LNCaP clone FGC (cell line): ENCODE results near the gene MAGI2.

Experiments
- DNase-seq: peaks from one replicate; pipeline ENCODE4 v3.0.0-alpha.2; 2011; ENCODE audit warnings: low read depth
- H3K4me3 ChIP-seq: 2 replicates; pipeline ENCODE4 v1.5.1; 2011; ENCODE audit warnings: mild to moderate bottlenecking, low read depth, low read length, control low read depth
- TF ChIP-seq, protein P1 (sequence below): IDR thresholded peaks from 2 replicates; pipeline ENCODE4 v1.5.1; 2012; ENCODE audit warnings: mild to moderate bottlenecking; ENCODE audit not compliant: control insufficient read depth, insufficient read depth; ENCODE audit errors: extremely low read depth

Gene MAGI2

GRCh38 chr7:78368771-78369170 is 1084.7 kb downstream of the MAGI2 start:
- no peak for DNase-seq
- no peak overlapping the region for H3K4me3 ChIP-seq
- TF ChIP-seq, protein P1, sequence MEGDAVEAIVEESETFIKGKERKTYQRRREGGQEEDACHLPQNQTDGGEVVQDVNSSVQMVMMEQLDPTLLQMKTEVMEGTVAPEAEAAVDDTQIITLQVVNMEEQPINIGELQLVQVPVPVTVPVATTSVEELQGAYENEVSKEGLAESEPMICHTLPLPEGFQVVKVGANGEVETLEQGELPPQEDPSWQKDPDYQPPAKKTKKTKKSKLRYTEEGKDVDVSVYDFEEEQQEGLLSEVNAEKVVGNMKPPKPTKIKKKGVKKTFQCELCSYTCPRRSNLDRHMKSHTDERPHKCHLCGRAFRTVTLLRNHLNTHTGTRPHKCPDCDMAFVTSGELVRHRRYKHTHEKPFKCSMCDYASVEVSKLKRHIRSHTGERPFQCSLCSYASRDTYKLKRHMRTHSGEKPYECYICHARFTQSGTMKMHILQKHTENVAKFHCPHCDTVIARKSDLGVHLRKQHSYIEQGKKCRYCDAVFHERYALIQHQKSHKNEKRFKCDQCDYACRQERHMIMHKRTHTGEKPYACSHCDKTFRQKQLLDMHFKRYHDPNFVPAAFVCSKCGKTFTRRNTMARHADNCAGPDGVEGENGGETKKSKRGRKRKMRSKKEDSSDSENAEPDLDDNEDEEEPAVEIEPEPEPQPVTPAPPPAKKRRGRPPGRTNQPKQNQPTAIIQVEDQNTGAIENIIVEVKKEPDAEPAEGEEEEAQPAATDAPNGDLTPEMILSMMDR: no peak

GRCh38 chr7:78367280-78367773 is 1086.1 kb downstream of the MAGI2 start:
- H3K4me3 ChIP-seq: no peak overlapping the region
- TF ChIP-seq, protein P1: no peak
- DNase-seq: no peak

GRCh38 chr7:78363866-78364265 is 1089.6 kb downstream of the MAGI2 start:
- no peak for DNase-seq
- TF ChIP-seq, protein P1: no peak
- H3K4me3 ChIP-seq: no peak overlapping the region

DNA sequence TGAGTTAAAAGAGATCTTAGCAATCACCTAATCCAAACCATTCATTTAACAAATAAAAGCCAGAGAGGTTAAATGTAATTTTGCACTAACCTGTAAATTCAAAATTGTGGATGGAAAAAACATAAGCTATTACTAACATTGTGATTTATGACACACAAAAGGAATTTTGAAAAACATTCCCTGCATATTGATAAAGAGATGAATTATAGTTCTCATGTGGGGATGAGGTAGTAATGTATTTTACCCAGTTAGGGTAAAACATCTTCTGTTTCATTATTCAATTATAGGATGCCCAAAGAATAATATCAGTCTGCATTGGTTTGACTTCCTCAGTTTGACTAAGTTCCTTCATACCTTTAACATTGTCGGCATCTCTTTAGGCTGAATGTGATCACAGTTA is 1093.6 kb downstream of the MAGI2 start:
- TF ChIP-seq, protein P1: no peak
- no peak for DNase-seq
- no peak overlapping the region for H3K4me3 ChIP-seq

DNA sequence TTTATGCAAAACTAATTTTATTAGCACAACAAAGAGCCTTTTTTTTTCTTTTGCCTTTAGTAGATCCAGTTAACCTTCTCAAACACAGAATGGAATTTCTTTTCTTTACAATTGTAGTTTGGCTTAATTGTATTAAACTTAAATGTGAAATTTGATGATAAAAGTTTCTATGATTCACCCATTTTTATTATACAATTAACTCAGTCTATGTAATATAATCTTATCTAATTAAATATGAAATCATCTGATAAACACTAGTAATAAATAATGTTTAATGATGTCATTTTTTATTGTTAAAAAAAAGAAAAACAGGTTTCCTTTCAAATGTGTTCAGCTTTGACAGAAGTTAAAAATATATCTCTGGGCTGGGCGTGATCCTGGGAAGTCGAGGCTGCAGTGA is 1095.8 kb downstream of the MAGI2 start:
- no peak overlapping the region for H3K4me3 ChIP-seq
- no peak for DNase-seq
- TF ChIP-seq, protein P1: no peak

- no peak overlapping the region for H3K4me3 ChIP-seq
- TF ChIP-seq, protein P1: no peak
- DNase-seq: no peak
These were observed 1097.6 kb downstream of the MAGI2 start for GRCh38 chr7:78355834-78356233.

DNA sequence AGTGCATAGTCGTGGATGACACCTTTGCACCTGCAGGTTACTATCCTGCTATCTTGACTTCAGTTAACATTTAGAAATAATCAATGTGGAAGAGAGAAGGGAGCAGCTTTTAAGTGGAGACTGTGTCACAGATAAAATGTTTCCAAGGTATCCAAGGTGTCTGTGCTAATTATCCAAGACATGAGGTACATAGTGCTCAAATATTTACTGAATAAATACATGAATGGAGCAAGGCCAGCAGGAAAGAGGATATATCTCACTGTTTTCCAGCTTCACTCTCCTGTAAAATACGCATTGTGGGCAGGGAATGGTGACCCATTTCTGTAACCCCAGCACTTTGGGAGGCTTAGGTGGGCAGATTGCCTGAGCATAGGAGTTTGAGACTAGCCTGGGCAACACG is 1102.5 kb downstream of the MAGI2 start:
- TF ChIP-seq, protein P1: no peak
- peak; percentile 47 for DNase-seq

More for the DNA sequence above, 1102.5 kb downstream of the MAGI2 start:
- no peak overlapping the region for H3K4me3 ChIP-seq
